Right lung (tissue), 5 donors: ENCODE results near the gene UACA. TPM values are rescaled to one million over a fixed set of nuclear protein-coding genes. Genes with fewer than 3 reads are reported as not detected.

ENCODE experiments used
- polyA plus RNA-seq, 5 donors: library from polyadenylated mRNA; unstranded; fragments of 120-200 nt; gene quantifications; one replicate each; pipeline versions ENCODE4 v1.2.1 to v1.2.3, GENCODE V29; 2013; ENCODE audit warnings: inconsistent platforms in 1 of 5, low replicate concordance in 1 of 5; ENCODE audit not compliant: insufficient read length in 5 of 5, insufficient read depth in 1 of 5

UACA gene
- polyA plus RNA-seq, 5 donors, result 70.2 to 140 (median 126) TPM

Other genes starting within 250 kb of the UACA start
- 10 to 100 TPM; 14.8 to 17.3 (median 15.1) TPM for gene LARP6, start 90.6 kb upstream of the UACA start, polyA plus RNA-seq
- gene THAP10, start 128.9 kb upstream of the UACA start, polyA plus RNA-seq, result 1 to 10 TPM; 4.8 to 7.3 (median 6.5) TPM
- gene LRRC49, start 129.3 kb upstream of the UACA start, polyA plus RNA-seq, result 10 to 100 TPM; 13.3 to 24.3 (median 20.6) TPM